C4-2B (cell line): ENCODE results near the gene IRAK1.
"Not testable (repeated sequence)": the region's sequence is repeated elsewhere in the genome, so short reads cannot be mapped to it uniquely, and the experiment has no call there.

ENCODE experiments used
- H3K27ac ChIP-seq: fragments of 450-650 bp; 2 replicates; pipeline ENCODE4 v1.5.1; 2017
- ZFX ChIP-seq: fragments of 450-650 bp; IDR thresholded peaks from 2 replicates; pipeline ENCODE4 v1.6.1; 2017
- TF ChIP-seq, protein P1 (sequence below): fragments of 450-650 bp; conservative IDR thresholded peaks from 2 replicates; pipeline ENCODE4 v1.5.1; 2017; ENCODE audit warnings: mild to moderate bottlenecking

The IRAK1 gene

DNA sequence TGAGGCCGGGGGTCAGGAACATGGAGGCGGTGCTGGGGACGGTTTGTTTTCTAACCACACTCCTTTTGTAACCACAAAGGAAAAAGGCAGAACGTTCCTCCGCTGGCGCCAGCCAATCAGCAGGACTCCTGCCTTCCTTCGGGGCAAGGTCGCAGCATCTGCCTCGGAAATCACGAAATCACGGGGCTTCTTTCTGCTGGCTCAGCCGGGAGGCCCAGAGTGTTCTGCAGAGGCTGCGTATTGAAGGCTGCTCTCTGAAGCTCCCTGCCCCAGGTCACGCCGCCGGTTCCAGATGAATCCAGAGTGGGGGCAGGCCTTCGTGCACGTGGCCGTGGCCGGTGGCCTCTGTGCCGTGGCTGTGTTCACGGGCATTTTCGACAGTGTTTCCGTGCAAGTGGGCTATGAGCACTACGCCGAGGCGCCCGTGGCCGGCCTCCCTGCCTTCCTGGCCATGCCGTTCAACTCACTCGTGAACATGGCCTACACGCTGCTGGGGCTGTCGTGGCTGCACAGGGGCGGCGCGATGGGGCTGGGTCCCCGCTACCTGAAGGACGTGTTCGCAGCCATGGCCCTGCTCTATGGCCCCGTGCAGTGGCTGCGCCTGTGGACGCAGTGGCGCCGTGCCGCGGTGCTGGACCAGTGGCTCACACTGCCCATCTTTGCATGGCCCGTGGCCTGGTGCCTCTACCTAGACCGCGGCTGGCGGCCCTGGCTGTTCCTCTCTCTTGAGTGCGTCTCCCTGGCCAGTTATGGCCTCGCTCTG lies 37.8 kb downstream of the IRAK1 start:
- no peak overlapping the region for H3K27ac ChIP-seq

DNA sequence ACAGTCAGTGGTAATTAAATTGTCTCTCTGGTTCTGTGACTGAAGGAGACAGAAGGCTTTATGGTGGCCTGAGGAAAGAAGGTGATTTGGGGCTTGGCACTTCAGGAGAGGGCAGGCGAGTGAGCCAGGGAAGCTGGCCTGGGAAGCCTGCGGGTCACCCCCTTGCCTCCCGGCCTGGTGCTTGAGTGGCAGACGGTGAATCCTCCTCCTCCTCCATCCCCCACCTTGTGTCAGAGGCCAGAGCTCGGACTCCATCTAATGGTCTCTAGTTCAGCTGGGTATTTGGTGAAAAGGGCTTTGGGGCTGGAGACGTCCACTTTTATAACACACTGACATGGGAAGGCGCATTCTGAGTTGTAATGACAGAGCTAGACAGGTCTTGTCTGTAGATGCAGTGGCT lies 38.5 kb downstream of the IRAK1 start:
- TF ChIP-seq ZFX, result no peak
- TF ChIP-seq, protein P1, sequence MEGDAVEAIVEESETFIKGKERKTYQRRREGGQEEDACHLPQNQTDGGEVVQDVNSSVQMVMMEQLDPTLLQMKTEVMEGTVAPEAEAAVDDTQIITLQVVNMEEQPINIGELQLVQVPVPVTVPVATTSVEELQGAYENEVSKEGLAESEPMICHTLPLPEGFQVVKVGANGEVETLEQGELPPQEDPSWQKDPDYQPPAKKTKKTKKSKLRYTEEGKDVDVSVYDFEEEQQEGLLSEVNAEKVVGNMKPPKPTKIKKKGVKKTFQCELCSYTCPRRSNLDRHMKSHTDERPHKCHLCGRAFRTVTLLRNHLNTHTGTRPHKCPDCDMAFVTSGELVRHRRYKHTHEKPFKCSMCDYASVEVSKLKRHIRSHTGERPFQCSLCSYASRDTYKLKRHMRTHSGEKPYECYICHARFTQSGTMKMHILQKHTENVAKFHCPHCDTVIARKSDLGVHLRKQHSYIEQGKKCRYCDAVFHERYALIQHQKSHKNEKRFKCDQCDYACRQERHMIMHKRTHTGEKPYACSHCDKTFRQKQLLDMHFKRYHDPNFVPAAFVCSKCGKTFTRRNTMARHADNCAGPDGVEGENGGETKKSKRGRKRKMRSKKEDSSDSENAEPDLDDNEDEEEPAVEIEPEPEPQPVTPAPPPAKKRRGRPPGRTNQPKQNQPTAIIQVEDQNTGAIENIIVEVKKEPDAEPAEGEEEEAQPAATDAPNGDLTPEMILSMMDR, result no peak
- no peak overlapping the region for H3K27ac ChIP-seq

More for the DNA sequence above, 37.8 kb downstream of the IRAK1 start:
- no peak for TF ChIP-seq ZFX
- TF ChIP-seq, protein P1, result no peak

DNA sequence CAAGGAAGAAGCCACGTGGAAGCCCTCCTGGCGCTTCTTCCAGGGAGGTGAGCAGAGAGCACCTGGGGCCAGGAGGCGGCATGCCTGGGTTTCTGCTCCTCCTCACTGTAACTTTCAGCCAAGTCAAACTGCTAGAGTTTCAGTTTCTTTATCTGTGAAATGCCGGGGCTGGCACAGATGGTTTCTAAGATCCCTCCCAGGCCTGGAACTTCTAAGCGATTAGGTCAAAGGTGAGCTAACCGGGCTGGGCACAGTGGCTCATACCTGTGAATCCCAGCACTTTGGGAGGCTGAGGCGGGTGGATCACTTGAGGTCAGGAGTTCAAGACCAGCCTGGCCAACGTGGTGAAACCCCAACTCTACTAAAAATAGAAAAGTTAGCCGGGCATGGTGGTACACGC lies 39.3 kb downstream of the IRAK1 start:
- H3K27ac ChIP-seq, result not testable (repeated sequence)

DNA sequence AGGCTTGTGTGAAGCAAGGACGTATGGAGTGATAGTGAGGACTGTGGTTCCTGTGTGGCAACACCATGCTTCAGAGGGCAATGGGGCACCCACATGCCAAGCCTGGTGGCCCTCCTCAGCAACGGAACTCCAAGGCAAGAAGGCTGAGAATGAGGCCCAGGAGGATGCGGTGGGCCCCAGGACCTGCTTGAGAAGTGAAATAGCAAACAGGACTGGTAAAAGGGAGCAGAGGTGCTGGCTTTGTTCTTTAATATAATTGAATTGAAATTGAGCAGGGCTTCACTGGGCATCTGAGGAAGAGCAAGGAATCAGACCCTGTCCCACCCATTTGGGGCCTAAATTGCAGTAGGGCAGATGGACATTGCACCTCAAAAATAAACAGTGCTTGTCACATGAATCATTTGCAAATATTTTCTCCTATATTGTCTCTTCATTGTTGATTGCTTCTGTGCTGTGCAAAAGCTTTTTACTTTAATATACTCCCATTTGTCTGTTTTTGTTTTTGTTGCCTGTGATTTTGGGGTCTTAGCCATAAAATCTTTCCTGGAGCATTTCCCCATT lies 44.9 kb downstream of the IRAK1 start:
- TF ChIP-seq, protein P1, result no peak
- no peak for TF ChIP-seq ZFX
- peak overlapping the region; percentile 100 for H3K27ac ChIP-seq

DNA sequence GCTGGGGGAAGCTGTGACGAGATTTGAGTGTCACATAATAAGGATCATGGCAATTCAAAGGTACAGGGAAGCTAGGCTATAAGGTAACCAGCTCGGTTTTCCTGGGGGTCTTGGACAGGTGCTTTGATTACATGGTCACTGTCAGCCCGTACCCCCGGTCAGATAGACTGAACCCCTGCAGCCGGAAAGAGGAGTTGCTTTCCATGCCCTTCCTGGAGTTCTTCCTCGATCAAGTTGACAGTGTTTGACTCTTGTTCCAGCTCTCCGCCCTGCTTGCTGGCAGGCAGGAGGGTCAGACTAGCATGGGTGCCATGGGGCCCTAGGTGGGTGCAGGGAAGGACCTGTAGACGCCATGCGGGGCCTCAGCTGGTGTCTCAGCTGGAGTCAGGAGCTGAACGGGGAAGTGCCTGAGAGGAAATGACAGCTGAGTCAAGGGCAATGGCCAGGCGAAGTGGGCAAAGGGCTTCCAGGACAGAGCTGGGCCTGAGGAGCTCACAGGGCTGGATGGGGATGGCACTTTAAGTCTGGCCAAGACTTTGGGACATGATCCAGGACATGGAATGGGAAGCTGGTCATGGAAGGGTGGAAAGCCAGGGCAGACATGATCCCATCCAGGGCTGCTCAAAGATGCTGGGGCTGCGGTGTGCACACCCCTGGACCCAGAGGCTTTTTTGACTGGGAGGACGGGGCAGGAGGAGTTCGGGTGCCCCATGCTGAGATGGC lies 45.5 kb downstream of the IRAK1 start:
- H3K27ac ChIP-seq, result peak overlapping the region; percentile 100
- TF ChIP-seq ZFX, result no peak
- TF ChIP-seq, protein P1, result no peak

DNA sequence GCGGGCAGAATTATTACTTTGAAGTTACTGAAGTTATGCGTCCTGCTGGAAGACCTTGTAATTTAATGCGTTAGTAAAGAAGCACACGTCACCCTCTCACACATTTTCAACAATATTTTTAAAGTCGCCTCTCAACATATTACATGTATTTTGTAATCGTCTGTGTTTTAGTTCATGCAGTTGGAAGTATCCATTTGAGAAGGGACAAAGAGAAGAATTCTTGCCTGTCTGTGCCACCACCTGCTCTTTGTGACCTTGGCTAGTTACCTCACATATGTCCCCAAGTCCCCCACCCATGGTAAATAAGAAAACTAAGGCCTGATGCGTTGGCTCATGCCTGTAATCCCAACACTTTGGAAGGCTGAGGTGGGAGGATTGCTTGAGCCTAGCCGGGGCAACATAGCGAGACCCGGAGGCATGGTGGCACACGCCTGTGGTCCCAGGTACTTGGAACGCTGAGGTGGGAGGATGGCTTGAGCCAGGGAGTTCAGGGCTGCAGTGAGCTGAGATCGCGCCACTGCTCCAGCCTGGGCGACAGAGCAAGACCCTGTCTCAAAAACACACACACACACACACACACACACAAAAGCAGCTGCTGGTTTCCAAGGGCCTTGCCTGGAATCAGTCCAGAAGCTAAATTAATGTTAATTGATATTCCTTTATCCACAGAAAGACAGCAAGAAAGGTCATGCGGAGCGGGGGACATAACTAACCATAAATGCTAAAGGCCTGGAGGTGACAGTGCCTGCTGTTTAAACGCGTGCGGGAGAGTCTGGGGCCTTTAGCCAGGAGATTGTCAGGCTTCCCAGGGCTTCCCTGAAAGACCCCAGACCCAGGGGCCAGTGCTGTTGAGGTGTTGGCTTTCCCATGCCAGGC lies 46.3 kb downstream of the IRAK1 start:
- peak overlapping the region; percentile 100 for H3K27ac ChIP-seq
- TF ChIP-seq, protein P1, result no peak
- TF ChIP-seq ZFX, result no peak

DNA sequence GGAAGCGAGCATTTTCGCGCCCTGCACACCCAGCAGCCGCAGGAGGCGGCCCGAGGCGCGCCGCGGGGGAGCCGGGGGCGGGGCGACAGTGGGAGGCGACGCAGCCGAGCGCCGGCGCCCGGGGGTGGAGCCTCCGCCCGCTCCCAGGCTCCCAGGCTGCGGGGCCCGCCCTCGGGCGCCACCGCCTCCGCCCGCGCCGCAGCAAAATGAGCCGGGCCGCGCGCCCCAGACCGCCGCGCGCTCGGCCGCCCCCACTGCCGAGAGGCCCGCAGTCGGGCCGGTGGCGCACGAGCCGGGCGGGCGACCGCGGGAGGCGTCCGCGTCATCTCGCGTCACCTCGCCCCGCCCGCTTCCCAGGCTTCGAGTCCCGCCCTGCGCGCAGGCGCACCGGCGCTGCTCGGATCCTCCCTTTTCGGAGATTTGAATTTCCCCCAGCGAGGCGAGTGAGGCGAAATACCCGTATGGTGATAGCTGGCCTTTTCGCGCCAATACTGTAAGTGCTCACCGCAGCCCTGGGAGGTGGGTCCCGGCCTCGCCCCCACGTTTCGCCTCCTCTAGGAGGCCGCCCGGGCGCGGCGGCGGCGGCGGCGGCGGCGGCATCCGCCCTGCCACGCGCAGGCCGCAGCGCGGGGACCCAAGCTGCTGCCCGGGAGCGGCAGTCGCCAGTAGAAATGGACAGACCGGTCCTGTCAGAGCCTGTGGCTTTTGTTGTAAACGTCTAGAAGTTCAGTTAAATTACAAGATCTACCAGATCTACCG lies 47.2 kb downstream of the IRAK1 start, which contains the start of gene TMEM187:
Gene TMEM187 (plus strand): TSS at position 387 of the 759 bp plus-strand sequence. CDS start 9,309 bp downstream, outside the sequence.
- H3K27ac ChIP-seq, result peak within 1 kb of the TSS; percentile 100
- TF ChIP-seq ZFX, result peak; percentile 70; the same call in 1 of the 2 replicates
- TF ChIP-seq, protein P1, result no peak
